Mesenchymal stem cell (in vitro differentiated cells and primary cell): Measurements from ENCODE around the gene ECM2. TPM values are rescaled to one million over a fixed set of nuclear protein-coding genes. Genes with fewer than 3 reads are reported as not detected.

Experiments used
- DNase-seq: peaks from one replicate; pipeline ENCODE4 v3.0.0-alpha.2; 2013
- H2AFZ ChIP-seq: one replicate; pipeline ENCODE4 v1.6.1; 2013; ENCODE audit warnings: low read depth, mild to moderate bottlenecking, control low read depth, inconsistent platforms, low read length, moderate library complexity
- H2AK5ac ChIP-seq: 2 replicates; pipeline ENCODE4 v1.6.1; 2013; ENCODE audit warnings: low read length, moderate library complexity, mild to moderate bottlenecking, inconsistent platforms; ENCODE audit not compliant: severe bottlenecking
- H2BK120ac ChIP-seq: one replicate; pipeline ENCODE4 v1.6.1; 2013; ENCODE audit warnings: low read depth, mild to moderate bottlenecking, inconsistent platforms, low read length, moderate library complexity
- H2BK12ac ChIP-seq, 2 experiments: one replicate each; pipeline ENCODE4 v1.6.1; 2013; ENCODE audit warnings: inconsistent platforms in 2 of 2, low read length in 2 of 2, mild to moderate bottlenecking in 2 of 2, moderate library complexity in 2 of 2, control low read depth in 1 of 2
- H2BK15ac ChIP-seq: one replicate; pipeline ENCODE4 v1.6.1; 2013; ENCODE audit warnings: mild to moderate bottlenecking, low read depth, inconsistent platforms; ENCODE audit not compliant: poor library complexity, severe bottlenecking
- H2BK5ac ChIP-seq: 2 replicates; pipeline ENCODE4 v1.6.1; 2013; ENCODE audit warnings: low read depth, mild to moderate bottlenecking, low read length, control low read depth, inconsistent platforms; ENCODE audit not compliant: poor library complexity, severe bottlenecking
- H3K14ac ChIP-seq, 2 experiments: one replicate each; pipeline ENCODE4 v1.6.1; 2013; ENCODE audit warnings: inconsistent platforms in 2 of 2, low read length in 2 of 2, control low read depth in 1 of 2, mild to moderate bottlenecking in 1 of 2, moderate library complexity in 1 of 2
- H3K18ac ChIP-seq, 2 experiments: one replicate each; pipeline ENCODE4 v1.6.1; 2013; ENCODE audit warnings: inconsistent platforms in 2 of 2, low read length in 2 of 2, control low read depth in 1 of 2, low read depth in 1 of 2, mild to moderate bottlenecking in 1 of 2
- H3K23ac ChIP-seq, 2 experiments: one replicate each; pipeline ENCODE4 v1.6.1; 2013; ENCODE audit warnings: inconsistent platforms in 2 of 2, low read length in 2 of 2, mild to moderate bottlenecking in 2 of 2, moderate library complexity in 2 of 2, control low read depth in 1 of 2
- H3K27ac ChIP-seq: 2 replicates; pipeline ENCODE4 v1.5.1; 2013; ENCODE audit warnings: mild to moderate bottlenecking, moderate library complexity, low read length, control low read depth, inconsistent platforms; ENCODE audit not compliant: poor library complexity, severe bottlenecking
- H3K27me3 ChIP-seq, 2 experiments: 2 replicates each; pipeline versions ENCODE4 v1.6.1 to v1.7.0; 2013; ENCODE audit warnings: low read length in 2 of 2, mild to moderate bottlenecking in 2 of 2, moderate library complexity in 2 of 2, control low read depth in 1 of 2, inconsistent platforms in 1 of 2; ENCODE audit not compliant: control insufficient read depth in 1 of 2, insufficient read depth in 1 of 2
- H3K36me3 ChIP-seq, 2 experiments: 2 replicates each; pipeline versions ENCODE4 v1.6.1 to v1.7.0; 2013; ENCODE audit warnings: low read length in 2 of 2, control low read depth in 1 of 2, inconsistent platforms in 1 of 2, low read depth in 1 of 2, mild to moderate bottlenecking in 1 of 2; ENCODE audit not compliant: insufficient read depth in 2 of 2, control insufficient read depth in 1 of 2
- H3K4ac ChIP-seq, 2 experiments: one replicate each; pipeline ENCODE4 v1.6.1; 2013; ENCODE audit warnings: inconsistent platforms in 2 of 2, low read length in 2 of 2, mild to moderate bottlenecking in 2 of 2, moderate library complexity in 2 of 2, control low read depth in 1 of 2, low read depth in 1 of 2
- H3K4me1 ChIP-seq: 2 replicates; pipeline ENCODE4 v1.6.1; 2013; ENCODE audit warnings: low read depth, low read length, control low read depth; ENCODE audit not compliant: control insufficient read depth, insufficient read depth
- H3K4me2 ChIP-seq: 2 replicates; pipeline ENCODE4 v1.6.1; 2013; ENCODE audit warnings: low read length, mild to moderate bottlenecking, inconsistent platforms; ENCODE audit not compliant: poor library complexity, severe bottlenecking
- H3K4me3 ChIP-seq, 2 experiments: 2 replicates each; pipeline versions ENCODE4 v1.5.1 to v1.7.0; 2013; ENCODE audit warnings: low read length in 2 of 2, mild to moderate bottlenecking in 2 of 2, control low read depth in 1 of 2, low read depth in 1 of 2; ENCODE audit not compliant: insufficient read depth in 1 of 2
- H3K79me1 ChIP-seq: replicated peaks from 2 replicates; pipeline ENCODE4 v1.6.1; 2013; ENCODE audit warnings: mild to moderate bottlenecking, control low read depth, low read length, inconsistent platforms; ENCODE audit not compliant: poor library complexity, severe bottlenecking
- H3K9ac ChIP-seq: 2 replicates; pipeline ENCODE4 v1.7.0; 2013; ENCODE audit warnings: mild to moderate bottlenecking, low read length, moderate library complexity
- H3K9me3 ChIP-seq: 2 replicates; pipeline ENCODE4 v1.7.0; 2013; ENCODE audit warnings: mild to moderate bottlenecking, low read length; ENCODE audit not compliant: control insufficient read depth
- H4K8ac ChIP-seq: one replicate; pipeline ENCODE4 v1.6.1; 2013; ENCODE audit warnings: inconsistent platforms, mild to moderate bottlenecking, low read length, moderate library complexity
- H4K91ac ChIP-seq: one replicate; pipeline ENCODE4 v1.6.1; 2013; ENCODE audit warnings: mild to moderate bottlenecking, low read length, inconsistent platforms
- WGBS: methylation state at CpG from one replicate; pipeline ENCODE4 v1.1.7; 2013; ENCODE audit warnings: mixed read lengths; 5-methylcytosine and 5-hydroxymethylcytosine counted together
- small RNA-seq: library from polyadenylated mRNA; stranded (forward); fragments of <200 nt; extraction: miRNeasy Mini kit (QIAGEN cat#:217004); gene quantifications from one replicate; pipeline ENCODE3, GENCODE V24; 2013; ENCODE audit warnings: low read depth

ECM2 gene

DNA sequence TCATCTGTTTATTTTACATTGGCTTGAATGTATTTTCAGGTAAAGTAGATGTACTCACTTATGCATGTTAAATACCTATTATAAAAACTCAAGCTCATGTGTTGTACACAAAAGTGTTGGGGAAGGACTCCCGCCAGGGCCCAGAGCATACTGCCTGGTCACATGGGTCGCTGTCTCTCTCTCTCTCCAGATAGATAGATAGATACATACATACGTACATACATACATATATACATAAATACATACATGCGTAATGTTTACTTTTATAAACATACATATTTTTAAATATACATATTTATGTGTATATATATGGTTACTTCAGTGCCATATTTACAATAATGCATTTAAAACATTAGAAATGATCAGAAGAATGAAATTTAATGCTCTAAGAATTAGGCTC is 78.2 kb downstream of the ECM2 start:
- Histone ChIP-seq H2AFZ (no peak overlapping the region), H3K9me3 (no peaks in the 10 kb centered on the region), H4K8ac (no peak overlapping the region), H2BK120ac (no peak overlapping the region), H3K79me1 (no peaks in the 10 kb centered on the region), H3K4me3 (no peak overlapping the region), H3K18ac (no peak overlapping the region), H3K27ac (no peak overlapping the region), H2BK15ac (no peak overlapping the region), H3K14ac (no peak overlapping the region), H3K23ac (no peak overlapping the region), H3K9ac (no peak overlapping the region), H3K4me2 (no peak overlapping the region), H2BK12ac (no peak overlapping the region), H2BK5ac (no peak overlapping the region), H3K27me3 (no peaks in the 10 kb centered on the region), H2AK5ac (no peak overlapping the region), H3K36me3 (peaks cover 0 to 6% of the 10 kb centered on the region in 2 experiments), H3K4ac (no peak overlapping the region), H4K91ac (no peak overlapping the region), H3K4me1 (no peaks in the 10 kb centered on the region)
- no peak for DNase-seq
- WGBS, result 100% methylated on average over 2 of the region's 4 CpGs

DNA sequence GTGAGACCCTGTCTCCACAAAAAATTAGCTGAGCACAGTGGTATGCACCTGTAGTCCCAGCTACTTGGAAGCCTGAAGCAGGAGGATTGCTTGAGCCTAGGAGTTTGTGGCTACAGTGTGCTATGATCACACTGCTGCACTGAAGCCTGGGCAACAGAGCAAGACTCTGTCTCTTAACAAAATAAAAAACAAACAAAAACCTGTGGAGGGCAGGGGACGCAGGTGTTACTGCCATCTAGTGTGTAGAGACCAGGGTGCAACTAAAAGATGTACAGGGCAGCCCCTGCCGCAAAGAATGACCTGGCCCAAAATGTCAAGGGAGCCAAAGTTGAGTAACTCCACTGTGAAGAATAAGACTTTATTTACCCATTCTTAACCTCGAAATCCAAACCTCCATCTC is 80.6 kb downstream of the ECM2 start:
- no peak overlapping the region for H3K18ac ChIP-seq
- H3K9me3 ChIP-seq, result no peaks in the 10 kb centered on the region
- H2BK120ac ChIP-seq, result no peak overlapping the region
- H2AK5ac ChIP-seq, result no peak overlapping the region
- no peak overlapping the region for H2BK12ac ChIP-seq
- DNase-seq, result no peak
- H3K4me1 ChIP-seq, result no peaks in the 10 kb centered on the region
- H2BK15ac ChIP-seq, result no peak overlapping the region
- H3K9ac ChIP-seq, result no peak overlapping the region
- H2AFZ ChIP-seq, result no peak overlapping the region
- WGBS, result 69% methylated on average over 2 of the region's 3 CpGs
- no peak overlapping the region for H3K4ac ChIP-seq
- H3K27ac ChIP-seq, result no peak overlapping the region
- H3K4me3 ChIP-seq, result no peak overlapping the region
- H3K36me3 ChIP-seq, result peaks cover 0 to 6% of the 10 kb centered on the region in 2 experiments
- H3K27me3 ChIP-seq, result no peaks in the 10 kb centered on the region
- H3K14ac ChIP-seq, result no peak overlapping the region
- H4K8ac ChIP-seq, result no peak overlapping the region
- no peak overlapping the region for H2BK5ac ChIP-seq
- no peak overlapping the region for H3K23ac ChIP-seq
- H3K79me1 ChIP-seq, result no peaks in the 10 kb centered on the region
- H3K4me2 ChIP-seq, result no peak overlapping the region
- H4K91ac ChIP-seq, result no peak overlapping the region

DNA sequence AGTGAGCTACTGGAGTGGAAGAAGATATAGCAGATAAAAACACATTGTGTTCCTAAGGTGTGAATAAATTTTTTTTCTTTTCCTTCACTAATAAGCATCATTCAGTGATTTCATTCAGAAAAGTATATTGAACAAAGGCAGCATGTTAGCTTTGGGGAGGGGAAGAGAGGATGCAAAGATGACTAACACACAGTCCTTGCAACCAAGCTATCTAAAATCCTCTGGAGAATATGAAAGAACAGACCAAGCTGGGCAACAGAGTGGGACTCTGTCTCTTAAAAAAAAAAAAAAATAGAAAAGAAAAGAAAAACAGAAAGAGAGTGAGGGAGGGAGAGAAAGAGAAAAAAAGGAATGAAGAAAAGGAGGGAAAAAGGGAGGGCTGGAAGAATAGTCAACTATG is 89.3 kb downstream of the ECM2 start:
- Histone ChIP-seq H2BK15ac (no peak overlapping the region), H3K27me3 (no peaks in the 10 kb centered on the region), H2AFZ (no peak overlapping the region), H3K27ac (no peak overlapping the region), H3K23ac (no peak overlapping the region), H2AK5ac (no peak overlapping the region), H2BK120ac (no peak overlapping the region), H3K18ac (no peak overlapping the region), H3K9ac (peak overlapping the region; percentile 21), H3K36me3 (no peaks in the 10 kb centered on the region), H4K91ac (no peak overlapping the region), H3K4me2 (no peak overlapping the region), H2BK12ac (no peak overlapping the region), H2BK5ac (no peak overlapping the region), H4K8ac (no peak overlapping the region), H3K14ac (no peak overlapping the region), H3K4me3 (no peak overlapping the region), H3K4ac (no peak overlapping the region), H3K4me1 (no peaks in the 10 kb centered on the region), H3K9me3 (no peaks in the 10 kb centered on the region), H3K79me1 (peaks cover 1% of the 10 kb centered on the region)
- DNase-seq, result no peak

Small RNA genes lying within 50 kb of the gene (small RNA-seq; reads per million reads assigned to genes)
- gene AL157827.1 (not detected), gene MIR4670 (not detected)
